RWPE2 (cell line): Measurements from ENCODE around the gene RGCC.

ENCODE experiments used
- ATAC-seq: fragments of 200-7000 bp; cut with Tn5 transposase; 3 replicates; pipeline ENCODE4 v1.9.1; 2021; ENCODE audit warnings: low read depth
- DNase-seq: peaks from one replicate; pipeline ENCODE4 v3.0.0-alpha.2; 2020; ENCODE audit warnings: low spot score
- H3K27ac ChIP-seq: fragments of 450-650 bp; 2 replicates; pipeline ENCODE4 v1.5.1; 2017; ENCODE audit warnings: mild to moderate bottlenecking; ENCODE audit not compliant: poor library complexity, severe bottlenecking
- H3K27me3 ChIP-seq: fragments of 250-450 bp; sonication (Bioruptor Pico); 2 replicates; pipeline ENCODE4 v1.5.1; 2021; ENCODE audit warnings: mild to moderate bottlenecking, moderate library complexity; ENCODE audit not compliant: insufficient read depth, poor library complexity, severe bottlenecking
- H3K36me3 ChIP-seq: fragments of 250-450 bp; sonication (Bioruptor Pico); 2 replicates; pipeline ENCODE4 v1.5.1; 2020; ENCODE audit warnings: low read depth, mild to moderate bottlenecking, moderate library complexity
- H3K4me1 ChIP-seq: fragments of 250-450 bp; sonication (Bioruptor Pico); 2 replicates; pipeline ENCODE4 v1.5.1; 2021; ENCODE audit warnings: mild to moderate bottlenecking, moderate library complexity; ENCODE audit not compliant: insufficient read depth, poor library complexity, severe bottlenecking
- H3K4me3 ChIP-seq: fragments of 250-450 bp; sonication (Bioruptor Pico); 2 replicates; pipeline ENCODE4 v1.5.1; 2021; ENCODE audit warnings: mild to moderate bottlenecking, moderate library complexity; ENCODE audit not compliant: severe bottlenecking
- H3K9me3 ChIP-seq: fragments of 250-450 bp; sonication (Bioruptor Pico); 2 replicates; pipeline ENCODE4 v1.5.1; 2021; ENCODE audit warnings: mild to moderate bottlenecking, moderate library complexity; ENCODE audit not compliant: severe bottlenecking
- TF ChIP-seq, protein P1 (sequence below): fragments of 450-650 bp; IDR thresholded peaks from one replicate; pipeline ENCODE4 v1.5.1; 2017; ENCODE audit warnings: mild to moderate bottlenecking, moderate library complexity; ENCODE audit not compliant: poor library complexity, severe bottlenecking

Gene RGCC

DNA sequence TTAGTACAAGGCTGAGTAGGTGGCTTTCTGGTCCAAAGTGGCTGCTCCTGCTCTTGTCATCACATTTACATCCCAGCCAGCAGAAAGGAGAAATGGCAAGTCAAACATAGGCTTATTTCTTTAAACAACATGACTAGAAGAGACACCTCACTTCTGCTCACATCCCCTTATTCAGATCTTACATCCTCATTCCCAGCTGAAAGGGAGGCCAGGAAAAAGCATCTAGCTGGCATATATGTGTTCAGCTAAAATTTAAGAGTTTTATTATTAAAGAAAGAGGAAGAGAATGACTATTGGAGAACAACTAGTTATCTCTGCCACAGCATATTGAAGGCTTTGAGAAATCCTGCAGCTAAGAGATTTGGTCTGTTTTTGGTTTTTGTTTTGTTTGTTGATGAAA lies 34.1 kb downstream of the RGCC start:
- TF ChIP-seq, protein P1, sequence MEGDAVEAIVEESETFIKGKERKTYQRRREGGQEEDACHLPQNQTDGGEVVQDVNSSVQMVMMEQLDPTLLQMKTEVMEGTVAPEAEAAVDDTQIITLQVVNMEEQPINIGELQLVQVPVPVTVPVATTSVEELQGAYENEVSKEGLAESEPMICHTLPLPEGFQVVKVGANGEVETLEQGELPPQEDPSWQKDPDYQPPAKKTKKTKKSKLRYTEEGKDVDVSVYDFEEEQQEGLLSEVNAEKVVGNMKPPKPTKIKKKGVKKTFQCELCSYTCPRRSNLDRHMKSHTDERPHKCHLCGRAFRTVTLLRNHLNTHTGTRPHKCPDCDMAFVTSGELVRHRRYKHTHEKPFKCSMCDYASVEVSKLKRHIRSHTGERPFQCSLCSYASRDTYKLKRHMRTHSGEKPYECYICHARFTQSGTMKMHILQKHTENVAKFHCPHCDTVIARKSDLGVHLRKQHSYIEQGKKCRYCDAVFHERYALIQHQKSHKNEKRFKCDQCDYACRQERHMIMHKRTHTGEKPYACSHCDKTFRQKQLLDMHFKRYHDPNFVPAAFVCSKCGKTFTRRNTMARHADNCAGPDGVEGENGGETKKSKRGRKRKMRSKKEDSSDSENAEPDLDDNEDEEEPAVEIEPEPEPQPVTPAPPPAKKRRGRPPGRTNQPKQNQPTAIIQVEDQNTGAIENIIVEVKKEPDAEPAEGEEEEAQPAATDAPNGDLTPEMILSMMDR: no peak
- H3K36me3 ChIP-seq: no peaks in the 10 kb centered on the region
- H3K27me3 ChIP-seq: no peaks in the 10 kb centered on the region
- no peak overlapping the region for H3K27ac ChIP-seq
- ATAC-seq: no peak
- no peaks in the 10 kb centered on the region for H3K4me1 ChIP-seq
- no peaks in the 10 kb centered on the region for H3K9me3 ChIP-seq
- no peak overlapping the region for H3K4me3 ChIP-seq
- DNase-seq: no peak

DNA sequence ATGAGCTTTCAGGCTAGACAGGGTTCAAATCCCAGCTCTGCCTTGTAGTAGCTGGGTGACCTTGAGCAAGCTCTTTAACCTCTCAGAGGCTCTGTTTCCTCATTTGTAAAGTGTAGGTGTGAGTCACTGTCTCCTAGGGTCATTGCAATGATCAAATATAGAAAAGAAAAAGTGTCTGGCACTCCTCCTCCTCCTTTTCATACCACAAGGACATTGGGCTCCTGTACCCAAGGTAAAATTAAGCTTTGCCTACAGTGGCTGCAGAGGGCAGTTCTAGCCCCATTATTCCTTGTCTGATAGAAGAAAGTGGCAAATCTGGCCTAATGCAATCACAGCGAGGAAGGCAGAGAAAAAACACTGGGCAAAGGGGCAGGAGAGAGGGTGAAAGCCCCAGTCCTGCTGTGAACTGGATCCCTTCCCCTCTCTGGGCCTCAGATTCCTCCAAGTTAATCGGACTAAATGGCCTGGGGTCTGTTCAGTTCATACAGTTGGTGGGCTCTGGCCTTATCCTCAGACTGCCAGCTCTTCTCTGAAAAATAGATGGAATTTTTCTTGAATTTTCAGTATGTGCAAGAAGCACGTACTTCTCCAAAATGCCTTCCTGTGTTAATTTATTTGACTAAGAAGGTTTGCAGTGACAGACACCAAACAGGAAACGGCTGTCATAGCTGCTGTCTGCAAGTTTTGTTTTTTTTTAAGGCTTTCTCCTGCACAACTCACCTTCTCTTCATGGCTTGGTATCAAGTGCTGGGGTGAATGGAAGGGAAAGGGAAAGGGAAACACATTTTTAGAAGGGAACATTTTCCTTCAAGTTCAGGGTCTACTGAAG lies 35.3 kb downstream of the RGCC start:
- no peak overlapping the region for H3K4me3 ChIP-seq
- ATAC-seq: no peak
- DNase-seq: no peak
- no peaks in the 10 kb centered on the region for H3K9me3 ChIP-seq
- H3K4me1 ChIP-seq: no peaks in the 10 kb centered on the region
- TF ChIP-seq, protein P1: no peak
- no peaks in the 10 kb centered on the region for H3K27me3 ChIP-seq
- no peaks in the 10 kb centered on the region for H3K36me3 ChIP-seq
- no peak overlapping the region for H3K27ac ChIP-seq

DNA sequence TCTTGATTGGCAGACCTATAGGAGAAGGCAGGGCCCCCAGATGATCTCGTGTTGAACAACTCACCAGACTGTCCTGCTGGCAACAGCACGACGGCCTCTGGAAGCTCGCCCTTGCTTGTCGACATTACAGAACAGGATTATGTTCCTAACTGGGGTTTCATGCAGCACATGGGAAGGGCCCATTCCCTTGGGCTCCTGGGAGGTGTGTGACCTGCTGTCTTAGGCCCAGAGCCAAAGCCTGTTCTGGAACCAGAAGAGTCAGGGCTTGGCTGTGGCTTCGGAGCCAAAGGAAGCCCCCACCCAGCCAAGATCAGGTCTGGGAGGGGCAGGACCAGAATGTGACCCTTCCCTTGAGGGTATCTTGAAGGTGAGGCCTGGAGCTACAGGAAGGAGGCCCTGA lies 36.9 kb downstream of the RGCC start:
- H3K36me3 ChIP-seq: no peaks in the 10 kb centered on the region
- no peaks in the 10 kb centered on the region for H3K9me3 ChIP-seq
- no peak overlapping the region for H3K27ac ChIP-seq
- TF ChIP-seq, protein P1: no peak
- no peaks in the 10 kb centered on the region for H3K27me3 ChIP-seq
- DNase-seq (no peak), ATAC-seq (no peak)
- H3K4me1 ChIP-seq: no peaks in the 10 kb centered on the region
- no peak overlapping the region for H3K4me3 ChIP-seq

DNA sequence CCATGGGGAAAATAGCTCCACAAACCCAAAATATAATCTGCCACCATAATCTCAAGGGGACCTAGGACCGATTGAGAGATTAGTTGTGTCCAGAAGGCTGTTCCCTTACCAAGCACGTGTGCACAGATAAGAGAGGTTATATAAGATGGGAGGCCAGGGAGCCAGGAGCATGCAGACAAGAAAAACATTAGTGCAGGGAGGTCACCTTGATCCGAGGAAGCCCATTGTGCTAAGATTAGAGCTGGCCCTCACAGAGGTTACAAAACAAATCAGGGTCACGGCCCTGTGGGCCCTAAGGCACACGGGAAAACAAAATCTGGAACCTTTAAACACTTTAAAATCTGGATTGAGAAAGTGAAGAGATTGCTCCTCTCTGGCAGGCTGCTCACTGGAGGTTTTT lies 37.7 kb downstream of the RGCC start:
- DNase-seq (no peak), ATAC-seq (no peak)
- no peaks in the 10 kb centered on the region for H3K27me3 ChIP-seq
- H3K36me3 ChIP-seq: no peaks in the 10 kb centered on the region
- H3K4me1 ChIP-seq: no peaks in the 10 kb centered on the region
- H3K9me3 ChIP-seq: no peaks in the 10 kb centered on the region
- no peak overlapping the region for H3K27ac ChIP-seq
- no peak overlapping the region for H3K4me3 ChIP-seq
- TF ChIP-seq, protein P1: no peak

DNA sequence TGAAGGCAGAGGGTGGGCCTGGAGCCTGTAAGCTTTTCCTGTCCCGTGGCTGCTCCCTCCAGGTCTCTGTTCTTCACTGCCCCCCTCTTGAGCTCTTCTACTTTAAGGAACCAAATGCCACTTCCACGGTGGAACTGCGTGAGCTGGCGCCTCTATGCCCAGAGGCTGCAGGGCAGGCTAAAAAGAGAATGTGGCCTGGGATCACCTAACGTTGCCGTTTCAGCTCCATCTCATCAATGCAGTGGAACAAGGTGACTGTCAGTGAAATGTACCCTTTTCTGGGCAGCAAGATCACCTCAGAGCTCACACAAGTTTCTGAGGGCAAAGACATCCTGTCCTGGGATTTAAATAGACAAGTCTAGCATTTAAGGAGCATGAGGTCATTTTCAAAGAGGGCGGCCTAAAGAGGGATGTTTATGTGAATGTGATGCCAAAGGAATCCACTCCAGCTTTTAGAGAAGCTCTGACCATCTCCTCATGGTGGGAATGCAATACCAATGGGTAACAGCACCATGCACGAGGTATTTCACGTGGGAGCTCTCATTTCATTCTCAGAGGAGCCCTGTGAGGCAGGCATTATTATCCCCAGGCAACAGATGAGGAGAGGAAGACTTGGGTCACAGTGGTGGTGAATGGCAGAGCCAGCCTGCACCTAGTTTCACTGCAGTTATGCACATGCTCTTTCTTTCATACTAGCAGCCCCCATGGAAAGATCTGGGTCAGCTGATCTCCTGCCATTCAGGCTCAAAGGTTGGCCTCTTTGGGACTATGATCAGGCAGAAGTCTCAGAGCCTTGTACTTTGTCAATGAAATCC lies 39.3 kb downstream of the RGCC start:
- no peaks in the 10 kb centered on the region for H3K36me3 ChIP-seq
- DNase-seq (no peak), ATAC-seq (no peak)
- no peaks in the 10 kb centered on the region for H3K9me3 ChIP-seq
- H3K27me3 ChIP-seq: no peaks in the 10 kb centered on the region
- TF ChIP-seq, protein P1: no peak
- H3K4me1 ChIP-seq: peaks cover 9% of the 10 kb centered on the region
- no peak overlapping the region for H3K4me3 ChIP-seq
- H3K27ac ChIP-seq: no peak overlapping the region
